SK-N-MC (cell line): Measurements from ENCODE around the gene CNTLN.

Source experiments
- EZH2 ChIP-seq: fragments of 200-600 bp; sonication (generic); IDR thresholded peaks from one replicate; pipeline ENCODE4 v1.6.1; 2017; ENCODE audit warnings: antibody characterized with exemption
- POLR2AphosphoS5 ChIP-seq: IDR thresholded peaks from 2 replicates; pipeline ENCODE4 v1.6.1; 2012; ENCODE audit warnings: mild to moderate bottlenecking, low read depth, low read length, borderline replicate concordance

GRCh38 chr9:17437813-17438212, 303.0 kb downstream of the CNTLN start:
- no peak for TF ChIP-seq EZH2
- no peak for TF ChIP-seq POLR2AphosphoS5
